ENCODE measurements around the gene ZNF133. TPM values are rescaled to one million over a fixed set of nuclear protein-coding genes. Genes with fewer than 3 reads are reported as not detected.

Gene ZNF133
- total and polyA plus RNA-seq, 2 of the 13 experiments (the other 11 are each of a cell fraction or from before 2014, with no cell fraction given): 23.5 to 26.7 TPM

DNA sequence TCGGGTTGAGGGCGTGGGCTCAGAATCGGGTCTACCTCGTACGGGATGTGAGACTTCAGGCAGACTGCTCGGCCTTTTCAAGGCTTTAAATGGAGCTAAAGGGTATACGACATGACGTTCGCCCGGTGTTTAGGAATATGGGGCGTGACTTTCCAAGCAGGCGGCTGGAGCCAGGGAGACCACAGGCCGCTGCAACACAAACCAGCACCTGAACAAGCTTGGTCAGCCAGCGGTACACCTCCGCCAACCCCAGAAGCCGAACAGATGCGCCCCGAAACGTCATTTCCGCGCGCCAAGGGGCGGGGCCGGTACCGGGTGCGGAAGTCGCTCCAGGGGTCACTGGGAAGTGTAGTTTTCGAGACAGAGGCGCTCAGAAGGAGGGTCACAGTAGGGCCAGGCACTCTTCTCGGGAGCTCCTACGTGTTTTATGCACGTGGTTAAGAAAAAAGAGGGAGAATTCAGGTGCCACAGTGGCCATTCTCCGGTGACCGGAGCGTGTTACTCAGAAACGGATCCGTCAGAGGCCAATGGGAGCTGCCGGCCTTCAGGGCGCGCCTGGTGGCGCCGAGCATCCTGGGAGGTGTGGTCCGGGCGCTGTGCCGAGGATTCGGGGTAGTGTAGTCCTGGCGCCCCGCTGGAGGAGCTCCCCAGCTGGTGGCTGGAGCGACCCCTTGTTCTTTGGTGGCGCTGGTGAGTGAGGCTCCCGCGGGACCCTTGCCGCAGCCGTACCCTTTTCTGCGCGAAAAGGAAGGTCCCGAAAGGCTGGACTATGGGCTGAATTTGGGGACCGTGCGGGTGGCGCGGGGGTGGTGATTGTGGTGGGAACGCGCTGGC is at the start of gene ZNF133 (continued):
- peak; percentile 46 for TF ChIP-seq KDM4B (CRISPR knock-in tag; IDR thresholded peaks at IDR 0.05)
- TF ChIP-seq KAT2B (IDR thresholded peaks at IDR 0.05; ENCODE audit: borderline replicate concordance, low read depth, low read length): no peak
- peak; percentile 38; the same call in 1 of the 2 replicates for TF ChIP-seq BHLHE40 (IDR thresholded peaks at IDR 0.05; ENCODE audit: low read length)
- TF ChIP-seq ZNF431 (CRISPR knock-in tag; IDR thresholded peaks at IDR 0.05; ENCODE audit: borderline replicate concordance, low read depth): peak; percentile 18
- TF ChIP-seq ETV6 (CRISPR knock-in tag; conservative IDR thresholded peaks at IDR 0.05): no peak; the same call in 1 of the 2 replicates
- peak in 1 of 2 experiments; percentile 29; a peak in 1 of 4 replicates for TF ChIP-seq NR2F1 (CRISPR knock-in tag; IDR thresholded peaks at IDR 0.05)
- TF ChIP-seq, protein P1, sequence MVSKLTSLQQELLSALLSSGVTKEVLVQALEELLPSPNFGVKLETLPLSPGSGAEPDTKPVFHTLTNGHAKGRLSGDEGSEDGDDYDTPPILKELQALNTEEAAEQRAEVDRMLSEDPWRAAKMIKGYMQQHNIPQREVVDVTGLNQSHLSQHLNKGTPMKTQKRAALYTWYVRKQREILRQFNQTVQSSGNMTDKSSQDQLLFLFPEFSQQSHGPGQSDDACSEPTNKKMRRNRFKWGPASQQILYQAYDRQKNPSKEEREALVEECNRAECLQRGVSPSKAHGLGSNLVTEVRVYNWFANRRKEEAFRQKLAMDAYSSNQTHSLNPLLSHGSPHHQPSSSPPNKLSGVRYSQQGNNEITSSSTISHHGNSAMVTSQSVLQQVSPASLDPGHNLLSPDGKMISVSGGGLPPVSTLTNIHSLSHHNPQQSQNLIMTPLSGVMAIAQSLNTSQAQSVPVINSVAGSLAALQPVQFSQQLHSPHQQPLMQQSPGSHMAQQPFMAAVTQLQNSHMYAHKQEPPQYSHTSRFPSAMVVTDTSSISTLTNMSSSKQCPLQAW (CRISPR knock-in tag; IDR thresholded peaks at IDR 0.05): peak; percentile 91
- TF ChIP-seq ZNF232 (CRISPR knock-in tag; IDR thresholded peaks at IDR 0.05; ENCODE audit: borderline replicate concordance): peak; percentile 83
- TF ChIP-seq TMF1 (CRISPR knock-in tag; IDR thresholded peaks at IDR 0.05; ENCODE audit: low read depth): peak; percentile 27; the same call in 1 of the 2 replicates
- TF ChIP-seq PAF1 (CRISPR knock-in tag; IDR thresholded peaks at IDR 0.05): no peak
- no peak; the same call in 1 of the 2 replicates for TF ChIP-seq ZIK1 (CRISPR knock-in tag; IDR thresholded peaks at IDR 0.05; ENCODE audit: borderline replicate concordance, low read depth)
- peak; percentile 77 for TF ChIP-seq GATA4 (IDR thresholded peaks at IDR 0.05; ENCODE audit: borderline replicate concordance, low read depth)
- TF ChIP-seq SIX1 (CRISPR knock-in tag; IDR thresholded peaks at IDR 0.05; ENCODE audit: borderline replicate concordance): peak; percentile 8; the same call in 1 of the 2 replicates
- TF ChIP-seq, protein P2, sequence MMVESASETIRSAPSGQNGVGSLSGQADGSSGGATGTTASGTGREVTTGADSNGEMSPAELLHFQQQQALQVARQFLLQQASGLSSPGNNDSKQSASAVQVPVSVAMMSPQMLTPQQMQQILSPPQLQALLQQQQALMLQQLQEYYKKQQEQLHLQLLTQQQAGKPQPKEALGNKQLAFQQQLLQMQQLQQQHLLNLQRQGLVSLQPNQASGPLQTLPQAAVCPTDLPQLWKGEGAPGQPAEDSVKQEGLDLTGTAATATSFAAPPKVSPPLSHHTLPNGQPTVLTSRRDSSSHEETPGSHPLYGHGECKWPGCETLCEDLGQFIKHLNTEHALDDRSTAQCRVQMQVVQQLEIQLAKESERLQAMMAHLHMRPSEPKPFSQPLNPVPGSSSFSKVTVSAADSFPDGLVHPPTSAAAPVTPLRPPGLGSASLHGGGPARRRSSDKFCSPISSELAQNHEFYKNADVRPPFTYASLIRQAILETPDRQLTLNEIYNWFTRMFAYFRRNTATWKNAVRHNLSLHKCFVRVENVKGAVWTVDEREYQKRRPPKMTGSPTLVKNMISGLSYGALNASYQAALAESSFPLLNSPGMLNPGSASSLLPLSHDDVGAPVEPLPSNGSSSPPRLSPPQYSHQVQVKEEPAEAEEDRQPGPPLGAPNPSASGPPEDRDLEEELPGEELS (CRISPR knock-in tag; IDR thresholded peaks at IDR 0.05): peak; percentile 62; the same call in 1 of the 2 replicates
- TF ChIP-seq MEF2D (CRISPR knock-in tag; IDR thresholded peaks at IDR 0.05): peak; percentile 94
- TF ChIP-seq RAD21 (CRISPR knock-in tag; IDR thresholded peaks at IDR 0.05): peak; percentile 48; the same call in 1 of the 2 replicates
- no peak; the same call in 1 of the 2 replicates for TF ChIP-seq FOXM1 (CRISPR knock-in tag; IDR thresholded peaks at IDR 0.05)
- TF ChIP-seq, protein P3, sequence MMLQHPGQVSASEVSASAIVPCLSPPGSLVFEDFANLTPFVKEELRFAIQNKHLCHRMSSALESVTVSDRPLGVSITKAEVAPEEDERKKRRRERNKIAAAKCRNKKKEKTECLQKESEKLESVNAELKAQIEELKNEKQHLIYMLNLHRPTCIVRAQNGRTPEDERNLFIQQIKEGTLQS (CRISPR knock-in tag; IDR thresholded peaks at IDR 0.05): no peak; the same call in 1 of the 2 replicates
- TF ChIP-seq ZKSCAN5 (CRISPR knock-in tag; IDR thresholded peaks at IDR 0.05): no peak
- TF ChIP-seq ZNF570 (CRISPR knock-in tag; IDR thresholded peaks at IDR 0.05; ENCODE audit: borderline replicate concordance): peak; percentile 90; the same call in 1 of the 2 replicates
- peak; percentile 78; the same call in 1 of the 2 replicates for TF ChIP-seq SRF (IDR thresholded peaks at IDR 0.05; ENCODE audit: low read depth, low read length)
- TF ChIP-seq KDM1A (CRISPR knock-in tag; IDR thresholded peaks at IDR 0.05): no peak
